GM23248 (cell line): Measurements from ENCODE around the gene MEDAG.

Experiments used
- EZH2 ChIP-seq: fragments of 200-600 bp; sonication (generic); IDR thresholded peaks from 2 replicates; pipeline ENCODE4 v1.6.1; 2018; ENCODE audit warnings: antibody characterized with exemption, mild to moderate bottlenecking; ENCODE audit not compliant: insufficient read depth, poor library complexity, severe bottlenecking
- EZH2phosphoT487 ChIP-seq: fragments of 200-600 bp; sonication (generic); IDR thresholded peaks from 2 replicates; pipeline ENCODE4 v1.6.1; 2018; ENCODE audit warnings: antibody characterized with exemption, moderate library complexity, mild to moderate bottlenecking, low read depth; ENCODE audit not compliant: insufficient read depth

DNA sequence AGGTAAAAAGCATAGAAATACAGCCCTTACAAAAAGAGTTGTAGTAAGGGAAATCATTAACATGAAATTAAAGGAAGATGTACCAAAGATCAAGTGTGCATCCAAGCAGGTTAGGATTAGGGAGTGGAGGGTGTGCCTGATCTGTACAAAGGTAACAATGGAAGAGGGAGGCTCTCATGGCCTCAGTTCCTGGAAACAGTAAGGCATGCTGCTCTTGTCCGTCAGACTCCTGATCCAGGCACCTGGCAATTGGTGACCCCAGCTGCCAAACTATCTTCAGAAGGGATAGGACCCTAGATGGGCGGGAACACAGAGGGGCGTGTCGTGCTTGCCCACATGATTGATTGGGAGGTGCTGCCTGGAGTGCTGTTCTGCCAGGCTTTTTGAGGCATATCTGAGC, 30.9 kb downstream of the MEDAG start:
- TF ChIP-seq EZH2 (no peak), EZH2phosphoT487 (no peak)
